ENCODE results near the gene RBCK1. TPM values are rescaled to one million over a fixed set of nuclear protein-coding genes. Genes with fewer than 3 reads are reported as not detected.

RBCK1 gene
- total RNA-seq, 1 experiment from 2014 or later, result 46.8 TPM

DNA sequence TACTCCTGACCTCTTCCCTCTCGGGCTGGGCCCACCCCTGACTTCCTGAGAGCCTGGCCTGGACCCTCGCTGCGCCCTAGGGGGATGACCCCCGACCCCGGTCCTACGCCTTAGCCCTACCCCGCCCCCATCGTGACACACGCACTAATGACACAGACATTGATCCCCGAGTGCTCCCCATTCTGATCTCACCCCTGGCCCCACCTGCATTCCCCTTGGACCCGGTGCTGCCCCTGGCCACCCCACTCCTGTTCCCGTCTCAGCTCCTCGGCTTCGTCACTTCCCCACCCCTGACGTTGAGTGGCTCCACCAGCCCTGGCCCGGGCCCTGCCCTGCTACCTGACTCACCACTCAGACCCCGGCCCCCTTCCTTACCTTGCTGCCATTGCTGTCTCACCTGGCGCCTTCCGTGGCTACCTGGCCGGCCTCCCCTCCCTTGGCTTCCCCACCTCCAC is 12.1 kb downstream of the RBCK1 start:
- Histone ChIP-seq H2AK5ac (ENCODE audit: insufficient read length, low read length) (no peak overlapping the region), H3K4ac (ENCODE audit: low read depth, low read length) (no peak overlapping the region), H4K5ac (ENCODE audit: insufficient read length, low read depth, low read length) (no peak overlapping the region), H2BK12ac (ENCODE audit: insufficient read length, low read depth, low read length) (no peak overlapping the region), H3K79me2 (ENCODE audit: insufficient read depth, low read length) (no peaks in the 10 kb centered on the region), H4K91ac (ENCODE audit: insufficient read length, low read depth, low read length) (no peak overlapping the region), H3K27me3 (ENCODE audit: insufficient read depth, low read length) (no peaks in the 10 kb centered on the region), H2BK15ac (ENCODE audit: low read depth, low read length) (no peak overlapping the region), H3K14ac (ENCODE audit: insufficient read depth, low read length) (no peak overlapping the region), H4K20me1 (ENCODE audit: control insufficient read depth, insufficient read depth, insufficient read length) (no peaks in the 10 kb centered on the region), H3K27ac (ENCODE audit: insufficient read length, low read depth, low read length) (no peak overlapping the region), H3K23me2 (ENCODE audit: insufficient read length, low read depth, low read length, poor library complexity, severe bottlenecking) (no peaks in the 10 kb centered on the region), H3K23ac (ENCODE audit: insufficient read length, low read depth, low read length) (no peak overlapping the region), H2BK120ac (ENCODE audit: low read depth, low read length, poor library complexity, severe bottlenecking) (no peak overlapping the region), H2BK20ac (ENCODE audit: low read depth, low read length, poor library complexity, severe bottlenecking) (no peak overlapping the region), H2BK5ac (ENCODE audit: insufficient read length, low read length) (no peak overlapping the region), H3K9me3 (ENCODE audit: control insufficient read depth, low read depth, low read length) (no peaks in the 10 kb centered on the region), H2AFZ (ENCODE audit: low read length) (no peak overlapping the region), H3K79me1 (ENCODE audit: insufficient read depth, low read depth, low read length, poor library complexity, severe bottlenecking) (no peaks in the 10 kb centered on the region), H3K4me1 (ENCODE audit: insufficient read depth, low read length) (no peaks in the 10 kb centered on the region), H3T11ph (ENCODE audit: low read length) (no peak overlapping the region), H3K4me2 (ENCODE audit: insufficient read depth, insufficient read length, low read length) (no peak overlapping the region), H3K9ac (ENCODE audit: extremely low read depth, insufficient read length, low read length) (no peak overlapping the region), H4K8ac (replicated peaks; ENCODE audit: insufficient read length, low read depth, low read length) (no peak overlapping the region), H3K18ac (ENCODE audit: insufficient read length, low read depth, low read length) (no peak overlapping the region), H3K56ac (ENCODE audit: insufficient read length, low read depth, low read length) (no peak overlapping the region)
- no CpG with 5 or more reads among the region's 20 CpGs for WGBS (ENCODE audit: extremely low coverage, insufficient read length, low lambda C conversion rate)
- Mint-ChIP-seq H3K27me3 (ENCODE audit: low read depth) (peaks cover 2% of the 10 kb centered on the region; the same call in 1 of the 2 replicates), H3K4me3 (no peak overlapping the region), H3K36me3 (ENCODE audit: insufficient read depth in 1 of 3, low read depth in 3 of 3) (peaks cover 42 to 71% (median 56%) of the 10 kb centered on the region in 3 experiments), H3K27ac (no peak overlapping the region), H3K4me1 (no peaks in the 10 kb centered on the region), H3K9me3 (peaks cover 0 to 7% of the 10 kb centered on the region in 2 experiments; a peak in 3 of 5 replicates)
- TF ChIP-seq, protein P1, sequence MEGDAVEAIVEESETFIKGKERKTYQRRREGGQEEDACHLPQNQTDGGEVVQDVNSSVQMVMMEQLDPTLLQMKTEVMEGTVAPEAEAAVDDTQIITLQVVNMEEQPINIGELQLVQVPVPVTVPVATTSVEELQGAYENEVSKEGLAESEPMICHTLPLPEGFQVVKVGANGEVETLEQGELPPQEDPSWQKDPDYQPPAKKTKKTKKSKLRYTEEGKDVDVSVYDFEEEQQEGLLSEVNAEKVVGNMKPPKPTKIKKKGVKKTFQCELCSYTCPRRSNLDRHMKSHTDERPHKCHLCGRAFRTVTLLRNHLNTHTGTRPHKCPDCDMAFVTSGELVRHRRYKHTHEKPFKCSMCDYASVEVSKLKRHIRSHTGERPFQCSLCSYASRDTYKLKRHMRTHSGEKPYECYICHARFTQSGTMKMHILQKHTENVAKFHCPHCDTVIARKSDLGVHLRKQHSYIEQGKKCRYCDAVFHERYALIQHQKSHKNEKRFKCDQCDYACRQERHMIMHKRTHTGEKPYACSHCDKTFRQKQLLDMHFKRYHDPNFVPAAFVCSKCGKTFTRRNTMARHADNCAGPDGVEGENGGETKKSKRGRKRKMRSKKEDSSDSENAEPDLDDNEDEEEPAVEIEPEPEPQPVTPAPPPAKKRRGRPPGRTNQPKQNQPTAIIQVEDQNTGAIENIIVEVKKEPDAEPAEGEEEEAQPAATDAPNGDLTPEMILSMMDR (conservative IDR thresholded peaks at IDR 0.05), result no peak
- DNase-seq, result no peak

Measured in H9 (cell line).